Amniotic stem cell (primary cell): Measurements from ENCODE around the gene VPREB1.
"Not testable (repeated sequence)": the region's sequence is repeated elsewhere in the genome, so short reads cannot be mapped to it uniquely, and the experiment has no call there.

Source experiments
- DNase-seq: peaks from one replicate; lab custom pipeline; 2025; lab: John Stamatoyannopoulos, UW

The VPREB1 gene

DNA sequence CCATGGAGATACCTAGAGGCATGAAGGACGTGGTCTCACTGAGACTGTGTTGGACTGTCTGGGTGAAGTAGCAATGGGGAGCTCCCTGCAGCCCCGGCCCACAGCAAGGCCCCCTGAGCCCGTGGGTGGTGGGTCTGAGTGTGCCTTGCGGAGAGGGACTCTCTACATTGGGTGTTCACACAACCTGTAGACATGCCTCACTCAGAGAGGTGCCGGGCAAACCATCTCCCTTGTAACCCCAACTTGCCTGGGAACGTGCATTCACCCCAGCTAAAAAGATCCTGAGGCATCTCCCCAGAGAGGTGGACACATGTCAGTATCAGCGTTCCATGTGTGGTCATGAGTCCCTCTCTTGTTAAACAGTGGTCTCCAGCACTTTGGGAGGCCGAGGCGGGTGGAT is 2.1 kb downstream of the VPREB1 start:
- no peak for DNase-seq

DNA sequence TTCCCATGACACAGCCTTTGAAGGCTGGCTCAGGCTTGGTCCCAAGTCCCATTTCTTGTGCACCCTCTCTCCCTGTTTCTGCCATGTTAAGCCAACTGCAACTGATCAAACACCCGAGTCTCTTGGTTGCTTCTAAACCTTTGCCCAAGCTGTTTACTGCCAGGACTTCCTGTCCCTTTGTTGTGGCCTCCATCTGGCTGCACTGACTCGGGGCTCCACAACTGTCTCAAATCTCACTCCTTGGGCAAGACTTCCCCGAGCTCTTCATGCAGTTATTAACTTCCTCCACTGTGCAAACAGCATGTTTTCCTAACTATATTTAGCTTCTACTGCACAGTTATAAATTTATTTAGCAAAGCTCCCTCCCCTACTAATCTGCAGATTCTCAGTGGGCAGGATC is 4.3 kb downstream of the VPREB1 start:
- no peak for DNase-seq

DNA sequence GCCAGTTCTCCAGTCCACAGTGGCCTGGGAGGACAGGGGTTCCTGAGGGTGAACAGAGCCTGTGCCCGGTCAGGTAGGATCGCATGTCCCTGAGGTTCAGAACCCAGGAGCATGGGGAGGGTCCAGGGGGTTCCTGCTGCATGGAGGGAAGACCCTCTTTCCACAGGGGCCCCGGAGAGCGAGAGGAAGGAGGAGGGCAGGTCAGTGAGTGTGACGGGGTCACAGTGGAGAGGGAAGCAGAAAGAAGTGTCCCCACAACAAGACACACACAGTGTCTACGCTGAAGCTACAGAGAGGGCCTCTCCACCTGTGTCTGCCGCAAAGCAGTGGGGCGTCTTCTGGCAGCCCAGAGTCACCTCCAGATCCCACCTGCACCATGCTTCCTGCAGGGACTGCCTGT is 6.1 kb downstream of the VPREB1 start:
- DNase-seq, result not testable (repeated sequence)

DNA sequence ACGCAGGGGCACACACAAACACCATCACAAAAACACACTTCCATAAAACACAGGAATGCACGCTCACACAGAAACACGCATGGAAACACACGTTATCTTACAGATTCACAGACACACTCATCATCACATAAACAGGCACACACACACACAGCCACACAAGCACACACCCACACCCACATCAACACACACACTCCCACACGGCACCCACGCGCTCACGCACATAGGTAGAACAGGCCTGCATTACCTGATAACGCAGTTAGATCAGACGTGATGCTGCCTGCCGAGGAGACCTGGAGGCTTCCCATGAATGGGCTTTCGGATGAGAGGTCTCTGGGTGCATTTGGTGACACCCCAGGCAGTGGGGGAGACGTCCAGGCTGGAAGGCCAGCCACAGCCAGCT is 11.5 kb downstream of the VPREB1 start:
- not testable (repeated sequence) for DNase-seq

DNA sequence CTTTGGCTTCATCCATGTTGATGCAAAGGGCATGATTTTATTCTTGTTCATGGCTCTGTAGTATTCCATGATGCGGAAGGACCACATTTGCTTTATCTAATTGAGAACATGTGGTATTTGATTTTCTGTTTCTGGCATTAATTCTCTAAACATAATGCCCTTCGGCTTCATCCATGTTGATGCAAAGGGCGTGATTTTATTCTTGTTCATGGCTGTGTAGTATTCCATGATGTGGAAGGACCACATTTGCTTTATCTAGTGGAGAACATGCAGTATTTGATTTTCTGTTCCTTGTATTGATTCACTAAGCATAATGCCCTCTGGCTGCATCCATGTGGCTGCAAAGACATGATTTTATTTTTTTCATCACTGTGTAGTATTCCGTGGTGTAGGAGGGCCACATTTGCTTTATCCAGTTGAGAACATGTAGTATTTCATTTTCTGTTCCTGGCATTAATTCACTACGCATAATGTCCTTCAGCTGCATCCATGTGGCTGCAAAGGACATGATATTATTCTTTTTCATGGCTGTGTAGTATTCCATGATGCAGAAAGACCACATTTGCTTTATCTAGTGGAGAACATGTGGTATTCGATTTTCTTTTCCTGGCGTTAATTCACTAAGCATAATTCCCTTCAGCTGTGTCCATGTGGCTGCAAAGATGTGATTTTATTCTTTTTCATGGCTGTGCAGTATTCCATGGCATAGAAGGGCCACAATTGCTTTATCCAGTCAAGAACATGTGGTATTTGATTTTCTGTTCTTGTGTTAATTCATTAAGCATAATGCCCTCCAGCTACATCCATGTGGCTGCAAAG is 14.2 kb downstream of the VPREB1 start:
- DNase-seq, result not testable (repeated sequence)

DNA sequence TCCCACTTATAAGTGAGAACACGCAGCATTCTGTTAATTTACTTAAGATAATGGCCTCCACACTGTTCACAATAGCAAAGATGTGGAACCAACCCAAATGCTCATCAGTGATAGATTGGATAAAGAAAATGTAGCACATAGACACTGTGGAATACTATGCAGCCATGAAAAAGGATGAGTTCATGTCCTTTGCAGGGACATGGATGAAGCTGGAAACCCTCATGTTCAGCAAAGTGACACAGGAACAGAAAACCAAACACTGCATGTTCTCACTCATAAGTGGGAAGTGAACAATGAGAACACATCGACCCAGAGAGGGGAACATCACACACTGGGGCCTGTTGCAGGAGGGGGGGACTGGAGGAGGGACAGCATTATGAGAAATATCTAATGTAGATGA is 15.6 kb downstream of the VPREB1 start:
- not testable (repeated sequence) for DNase-seq

DNA sequence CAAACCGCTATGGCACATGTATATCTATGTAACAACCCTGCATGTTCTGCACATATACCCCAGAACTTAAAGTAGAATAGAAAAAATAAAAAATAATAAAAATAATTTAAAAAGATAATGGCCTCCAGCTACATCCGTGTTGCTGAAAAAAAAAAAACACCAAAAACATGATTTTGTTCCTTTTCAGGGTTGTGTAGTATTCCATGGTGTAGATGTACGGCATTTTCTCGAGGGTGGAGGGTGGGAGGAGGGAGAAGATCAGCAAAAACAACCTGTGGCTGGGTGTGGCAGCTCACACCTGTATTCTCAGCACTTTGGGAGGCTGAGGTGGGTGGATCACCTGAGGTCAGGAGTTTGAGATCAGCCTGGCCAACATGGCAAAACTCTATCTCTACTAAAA is 16.0 kb downstream of the VPREB1 start:
- DNase-seq, result not testable (repeated sequence)

DNA sequence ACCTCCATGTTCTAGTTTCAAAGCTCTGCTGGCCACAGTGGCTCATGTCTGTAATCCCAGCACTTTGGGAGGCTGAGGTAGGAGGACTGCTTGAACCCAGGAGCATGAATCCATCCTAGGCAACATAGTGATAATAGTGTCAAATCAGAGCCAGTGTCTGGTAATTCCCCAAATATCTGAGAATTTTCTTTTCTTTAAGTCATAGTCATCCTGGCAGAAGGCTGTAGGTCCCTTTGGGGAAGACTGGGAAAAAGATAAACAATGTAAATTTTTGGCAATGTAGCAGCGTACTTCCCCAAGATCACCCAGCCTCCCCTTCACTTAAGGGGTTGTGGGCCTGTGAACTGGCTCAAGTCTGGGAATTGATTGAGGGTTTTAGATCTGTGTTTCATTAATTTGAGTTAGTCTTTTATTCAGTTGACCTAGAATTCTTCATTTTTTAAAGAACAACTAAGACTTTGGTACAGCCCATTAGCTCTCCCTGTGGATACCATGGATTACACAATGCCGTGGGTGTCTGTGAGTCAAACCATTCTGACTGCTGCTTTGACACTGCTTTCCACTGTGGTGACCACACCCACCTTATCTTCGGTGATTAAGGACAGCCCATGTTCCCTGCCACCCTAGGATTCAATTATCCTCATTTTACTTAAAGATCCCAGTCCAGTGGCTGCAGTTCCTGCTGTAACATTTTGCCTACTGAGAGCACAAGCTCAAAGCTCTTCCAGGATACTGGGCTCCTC is 17.9 kb downstream of the VPREB1 start:
- DNase-seq, result not testable (repeated sequence)

DNA sequence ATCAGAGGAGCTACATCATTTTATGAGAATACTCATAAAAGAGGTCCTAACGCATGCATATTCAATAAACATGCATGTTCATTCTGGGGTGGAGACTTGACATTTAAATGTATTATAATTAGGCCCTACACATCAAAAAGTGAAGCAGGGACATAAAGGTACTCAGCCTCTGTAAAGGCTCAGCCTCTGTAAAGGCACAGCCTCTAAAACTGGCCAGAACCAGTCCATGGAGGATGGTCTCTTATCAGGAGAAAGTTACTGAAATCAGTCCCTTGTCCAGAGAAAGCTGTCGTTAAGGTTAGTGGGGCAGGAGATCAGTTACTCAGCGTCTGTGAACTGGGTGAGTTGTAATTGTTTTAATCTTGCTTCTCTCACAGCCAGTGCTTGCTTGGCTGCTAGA is 19.2 kb downstream of the VPREB1 start:
- not testable (repeated sequence) for DNase-seq

DNA sequence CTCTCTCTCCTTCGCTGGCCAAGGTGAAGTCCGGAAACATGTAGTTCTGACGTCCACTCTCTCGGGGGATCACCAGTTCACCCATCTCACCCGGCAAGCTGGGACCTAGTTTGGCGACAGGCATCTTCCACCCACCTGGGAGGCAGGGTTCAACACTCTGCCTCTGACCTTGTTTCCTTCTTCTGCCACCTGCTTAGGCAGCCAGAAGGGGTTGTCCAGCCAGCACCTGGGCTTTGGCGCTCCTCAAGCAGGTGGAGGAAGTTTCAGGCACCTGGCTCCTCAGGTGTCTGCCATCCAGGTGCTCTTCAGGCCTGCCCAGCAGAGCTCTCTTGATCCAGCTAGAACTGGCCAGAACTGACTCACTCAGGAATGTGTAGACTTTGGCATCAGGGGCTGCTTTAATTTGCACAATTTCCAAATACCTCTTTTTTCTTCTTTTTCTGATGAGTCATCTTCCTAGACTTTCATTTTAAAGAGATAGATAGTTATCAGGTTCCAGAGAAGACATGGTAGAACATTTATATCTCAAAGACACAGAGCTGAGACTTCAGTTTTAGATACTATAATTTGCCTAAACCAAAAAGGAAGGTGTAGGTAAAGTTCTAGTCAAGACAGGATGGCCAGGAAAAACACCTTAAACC is 25.6 kb downstream of the VPREB1 start:
- DNase-seq, result not testable (repeated sequence)

DNA sequence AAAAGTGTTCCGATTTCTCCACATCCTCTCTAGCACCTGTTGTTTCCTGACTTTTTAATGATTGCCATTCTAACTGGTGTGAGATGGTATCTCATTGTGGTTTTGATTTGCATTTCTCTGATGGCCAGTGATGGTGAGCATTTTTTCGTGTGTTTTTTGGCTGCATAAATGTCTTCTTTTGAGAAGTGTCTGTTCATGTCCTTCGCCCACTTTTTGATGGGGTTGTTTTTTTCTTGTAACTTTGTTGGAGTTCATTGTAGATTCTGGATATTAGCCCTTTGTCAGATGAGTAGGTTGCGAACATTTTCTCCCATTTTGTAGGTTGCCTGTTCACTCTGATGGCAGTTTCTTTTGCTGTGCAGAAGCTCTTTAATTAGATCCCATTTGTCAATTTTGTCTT is 32.8 kb downstream of the VPREB1 start:
- not testable (repeated sequence) for DNase-seq

DNA sequence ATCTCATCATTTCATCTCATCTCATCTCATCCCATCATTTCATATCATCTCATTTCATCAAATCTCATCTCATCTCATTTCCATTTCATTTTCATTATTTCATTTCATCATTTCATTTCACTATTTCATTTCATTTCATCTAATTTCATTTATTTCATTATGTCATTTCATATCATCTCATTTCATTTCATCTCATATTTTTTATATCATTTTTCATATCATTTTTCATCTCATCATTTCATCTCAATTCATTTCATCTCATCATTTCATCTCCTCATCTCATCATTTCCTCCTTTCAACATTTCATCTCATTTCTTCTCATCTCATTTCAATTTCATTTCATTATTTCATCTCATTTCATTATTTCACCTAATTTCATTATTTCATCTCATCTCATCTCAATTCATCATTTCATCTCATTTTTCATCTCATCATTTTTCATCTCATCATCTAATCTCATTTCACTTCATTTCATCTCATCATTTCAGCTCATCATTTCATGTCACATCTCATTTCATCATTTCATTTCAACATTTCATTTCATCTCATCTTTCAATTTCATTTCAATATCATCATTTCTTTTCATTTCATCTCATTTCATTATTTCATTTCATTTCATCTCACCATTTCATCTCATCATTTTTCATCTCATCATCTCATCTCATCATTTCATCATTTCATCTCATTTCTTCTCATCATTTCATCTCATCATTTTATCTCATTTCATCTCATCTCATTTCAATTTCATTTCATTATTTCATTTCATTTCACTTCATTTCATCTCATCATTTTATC is 40.6 kb downstream of the VPREB1 start:
- not testable (repeated sequence) for DNase-seq

DNA sequence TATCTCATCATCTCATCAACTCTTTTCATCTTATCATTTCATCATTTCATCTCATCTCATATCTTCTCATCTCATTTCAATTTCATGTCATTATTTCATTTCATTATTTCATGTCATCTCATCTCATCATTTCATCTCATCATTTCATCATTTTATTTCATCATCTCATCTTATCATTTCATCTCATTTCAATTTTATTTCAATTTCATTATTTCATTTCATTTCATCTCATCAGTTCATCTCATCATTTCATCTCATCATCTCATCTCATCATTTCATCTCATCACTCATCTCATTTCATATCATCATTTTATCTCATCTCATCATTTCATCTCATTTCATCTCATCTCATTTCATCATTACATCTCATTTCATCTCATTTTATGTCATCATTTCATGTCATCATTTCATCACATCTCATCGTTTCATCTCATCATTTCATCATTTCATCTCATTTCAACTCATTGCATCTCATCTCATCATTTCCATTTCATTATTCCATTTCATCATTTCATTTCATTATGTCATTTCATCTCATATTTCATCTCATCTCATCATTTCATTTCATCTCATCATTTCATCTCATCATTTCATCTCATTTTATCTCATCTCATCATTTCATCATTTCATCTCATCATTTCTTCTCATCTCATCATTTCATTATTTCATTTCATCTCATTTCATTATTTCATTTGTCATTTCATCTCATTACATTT is 42.0 kb downstream of the VPREB1 start:
- not testable (repeated sequence) for DNase-seq

DNA sequence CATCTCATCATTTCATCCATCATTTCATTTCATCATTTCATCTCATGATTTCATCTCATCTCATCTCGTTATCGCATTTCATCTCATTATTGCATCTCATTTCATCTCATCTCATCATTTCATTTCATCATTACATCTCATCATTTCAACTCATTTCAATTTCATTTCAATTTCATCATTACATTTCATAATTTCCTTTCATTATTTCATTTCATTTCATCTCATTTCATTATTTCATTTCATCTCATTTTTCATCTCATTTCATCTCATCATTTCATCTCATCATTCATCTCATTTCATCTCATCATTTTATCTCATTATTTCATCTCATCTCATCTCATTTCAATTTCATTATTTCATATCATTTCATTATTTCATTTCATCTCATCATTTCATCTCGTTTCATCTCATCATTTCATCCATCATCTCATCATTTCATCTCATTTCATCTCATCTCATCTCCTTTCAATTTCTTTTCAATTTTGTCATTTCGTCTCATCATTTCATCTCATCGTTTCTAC is 42.6 kb downstream of the VPREB1 start:
- not testable (repeated sequence) for DNase-seq

DNA sequence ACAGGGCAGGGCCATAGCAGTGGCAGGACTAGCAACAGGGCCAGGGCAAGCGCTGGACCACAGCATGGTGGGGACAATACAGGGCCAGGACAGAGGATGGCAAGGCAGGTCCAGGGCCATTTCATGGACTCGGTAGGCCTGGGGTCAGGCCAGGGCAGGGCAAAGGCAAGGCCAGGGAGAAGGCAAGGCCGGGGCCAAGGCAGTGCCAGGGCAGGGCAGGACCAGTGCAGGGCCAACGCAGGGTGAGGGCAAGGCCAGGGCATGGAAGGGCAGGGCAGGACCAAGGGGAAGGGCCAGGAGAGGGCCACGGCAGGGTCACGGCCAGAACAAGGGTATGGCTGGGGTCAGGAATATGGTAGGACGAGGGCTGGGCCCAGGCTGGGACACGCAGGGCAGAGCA is 45.1 kb downstream of the VPREB1 start:
- not testable (repeated sequence) for DNase-seq

DNA sequence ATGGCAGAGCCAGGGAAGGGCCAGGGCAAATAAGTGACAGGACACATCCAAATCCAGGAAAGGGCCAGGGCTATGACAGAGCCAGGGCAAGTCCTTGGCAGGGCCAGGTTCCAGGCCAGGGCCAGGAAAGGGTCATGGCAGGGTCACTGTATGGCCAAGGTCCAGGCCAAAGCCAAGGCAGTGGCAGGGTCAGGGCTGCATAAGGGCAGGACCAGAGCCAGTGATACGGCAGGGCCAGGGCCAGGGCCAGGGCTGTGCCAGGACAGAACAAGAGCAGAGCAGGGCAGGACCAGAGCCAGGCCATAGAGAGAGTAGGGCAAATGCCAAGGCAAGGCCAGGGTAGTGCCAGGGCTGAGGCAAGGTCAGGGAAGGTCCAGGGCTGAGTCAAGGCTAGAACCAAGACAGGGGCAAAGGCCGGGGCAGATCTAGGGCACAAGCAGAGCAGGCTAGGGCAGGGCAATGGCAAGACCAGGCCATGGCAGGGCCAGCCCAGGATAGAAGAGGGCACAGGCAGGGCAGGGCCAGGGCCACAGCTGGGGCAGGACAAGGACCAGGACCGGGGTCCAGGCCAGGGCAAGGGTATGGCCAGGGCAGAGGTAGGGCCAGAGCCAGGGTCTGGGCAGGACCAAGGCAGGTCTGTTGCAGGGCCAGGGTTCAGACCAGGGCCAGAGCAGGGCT is 46.7 kb downstream of the VPREB1 start:
- not testable (repeated sequence) for DNase-seq

DNA sequence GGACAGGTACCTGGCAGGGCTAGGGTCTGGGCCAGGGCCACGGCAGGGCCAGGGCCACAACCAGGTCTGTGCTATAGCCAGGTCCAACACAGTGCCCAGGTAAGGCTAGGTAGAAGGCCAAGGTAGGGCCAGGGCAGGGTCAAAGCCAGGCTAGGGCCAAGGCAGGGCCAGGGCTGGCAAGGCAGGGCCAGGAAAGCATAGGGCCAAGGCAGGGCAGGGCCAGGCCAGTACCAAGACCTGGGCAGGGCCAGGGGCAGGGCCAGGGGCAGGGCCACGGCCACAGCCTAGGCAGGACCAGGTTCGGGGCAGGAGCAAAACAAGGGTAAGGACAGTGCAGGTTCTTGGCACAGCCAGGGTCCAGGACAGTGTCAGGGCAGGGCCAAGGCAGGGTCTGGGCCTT is 48.1 kb downstream of the VPREB1 start:
- DNase-seq, result not testable (repeated sequence)

DNA sequence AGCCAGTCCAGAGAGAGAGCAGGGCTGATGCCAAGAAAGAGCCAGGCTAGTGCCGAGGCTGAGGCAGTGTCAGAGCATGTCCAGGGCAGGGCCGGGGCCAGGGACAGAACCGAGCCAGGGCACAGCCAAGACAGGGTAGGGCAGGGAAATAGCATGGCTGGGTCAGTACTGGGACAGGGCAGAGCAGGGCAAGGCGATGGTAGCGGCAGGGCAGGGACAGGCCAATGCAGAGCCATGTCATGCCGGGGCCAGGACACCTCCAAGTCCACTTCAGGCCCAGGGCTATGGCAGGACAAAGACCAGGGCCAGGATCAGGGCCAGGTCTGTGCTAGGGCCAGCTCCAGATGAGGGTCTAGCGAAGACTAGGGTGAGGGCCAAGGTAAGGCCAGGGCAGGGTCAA is 48.9 kb downstream of the VPREB1 start:
- not testable (repeated sequence) for DNase-seq

DNA sequence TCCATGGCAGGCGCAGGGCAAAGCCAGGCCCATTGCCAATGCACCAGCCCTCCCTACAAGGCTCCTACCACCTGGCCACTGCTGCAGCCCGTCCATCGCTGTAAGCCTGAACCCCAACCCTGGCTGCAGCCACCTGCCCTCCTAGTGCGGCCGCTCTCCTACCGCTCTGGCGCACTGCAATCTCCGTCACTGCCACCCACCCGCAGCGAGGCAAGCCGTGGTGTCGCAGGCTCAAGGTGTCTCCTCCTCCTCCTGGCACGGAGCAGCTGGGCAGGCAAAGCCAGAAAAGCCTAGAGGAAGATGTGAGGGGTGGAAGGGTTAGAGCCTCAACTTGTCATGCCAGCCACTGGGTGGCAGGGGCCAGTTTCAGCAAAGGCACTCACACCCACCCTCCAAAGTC is 50.1 kb downstream of the VPREB1 start:
- DNase-seq, result not testable (repeated sequence)
